MCF 10A (cell line): ENCODE data around the gene MCFD2. TPM values are rescaled to one million over a fixed set of nuclear protein-coding genes. Genes with fewer than 3 reads are reported as not detected.

ENCODE experiments used
- BruUV-seq: library from RNA; stranded (reverse); fragments of 400-500 nt; replicated peaks from 2 replicates; lab custom pipeline; 2021; lab: Mats Ljungman, UMichigan
- CTCF ChIA-PET: fragments of 300-600 bp; sonication (Branson Sonifier 250); formaldehyde crosslinking; extraction: SDS; loops from one replicate; lab custom pipeline; 2021; ENCODE audit warnings: antibody characterized with exemption, inconsistent platforms; lab: Yijun Ruan, JAX
- POLR2A ChIA-PET: fragments of 300-600, 350-650 bp; sonication (Branson Sonifier 250); formaldehyde crosslinking; extraction: SDS; loops from one replicate; lab custom pipeline; 2020; ENCODE audit warnings: antibody characterized with exemption, inconsistent platforms; lab: Yijun Ruan, JAX
- DNase-seq: peaks from one replicate; pipeline ENCODE4 v3.0.0-alpha.2; 2018; ENCODE audit not compliant: unreplicated experiment
- H3K27ac Mint-ChIP-seq: one replicate; pipeline ENCODE4 v1.8.0; 2022; ENCODE audit warnings: mild to moderate bottlenecking, low read depth, mixed read lengths; ENCODE audit not compliant: unreplicated experiment
- H3K27me3 Mint-ChIP-seq: one replicate; pipeline ENCODE4 v1.8.0; 2022; ENCODE audit warnings: mixed read lengths; ENCODE audit not compliant: insufficient read depth, unreplicated experiment
- H3K36me3 Mint-ChIP-seq: one replicate; pipeline ENCODE4 v1.8.0; 2022; ENCODE audit warnings: mild to moderate bottlenecking, moderate library complexity, mixed read lengths; ENCODE audit not compliant: insufficient read depth, unreplicated experiment
- H3K4me1 Mint-ChIP-seq: one replicate; pipeline ENCODE4 v1.8.0; 2022; ENCODE audit warnings: mixed read lengths; ENCODE audit not compliant: insufficient read depth, unreplicated experiment
- H3K4me3 Mint-ChIP-seq: one replicate; pipeline ENCODE4 v1.8.0; 2022; ENCODE audit warnings: mild to moderate bottlenecking, moderate library complexity, mixed read lengths; ENCODE audit not compliant: unreplicated experiment
- H3K9me3 Mint-ChIP-seq: one replicate; pipeline ENCODE4 v1.8.0; 2022; ENCODE audit warnings: mixed read lengths; ENCODE audit not compliant: unreplicated experiment
- CTCF ChIP-seq: fragments of 200-600 bp; IDR thresholded peaks from one replicate; pipeline ENCODE4 v1.8.0; 2022; ENCODE audit warnings: antibody characterized with exemption, mild to moderate bottlenecking; ENCODE audit not compliant: unreplicated experiment
- intact Hi-C: fragments of 100-400 bp; cut with micrococcal nuclease; formaldehyde crosslinking; loops from 2 replicates; pipeline ENCODE4 v1.14.1; 2022
- total RNA-seq: library from RNA; stranded (reverse); gene quantifications from 2 replicates; pipeline ENCODE4 v1.2.3, GENCODE V29; 2022

MCFD2 gene
- total RNA-seq, 1 experiment from 2014 or later = 157 TPM

GRCh38 chr2:46914578-46915230 is 902 bp downstream of the MCFD2 start:
- Mint-ChIP-seq H3K36me3 (peaks cover 42% of the 10 kb centered on the region), H3K4me3 (peak overlapping the region; percentile 82), H3K9me3 (no peaks in the 10 kb centered on the region), H3K4me1 (peaks cover 47% of the 10 kb centered on the region), H3K27ac (peak overlapping the region; percentile 63), H3K27me3 (no peaks in the 10 kb centered on the region)
- TF ChIP-seq CTCF = no peak
- BruUV-seq = no TSS peak
- DNase-seq = no peak
- intact Hi-C loops = no loop called here
- CTCF ChIA-PET = interaction anchor here (1.4 to 1.8 kb wide), 2 partner anchors 55 to 408 kb away, joined by 4 to 6 read pairs; no protein-coding TSS in a partner anchor
- POLR2A ChIA-PET = interaction anchor here (0.6 to 3.9 kb wide), 16 partner anchors 9 to 491 kb away, joined by 3 to 30 read pairs (median 4); no protein-coding TSS in a partner anchor

GRCh38 chr2:46913471-46914381 is 1.9 kb downstream of the MCFD2 start:
- Mint-ChIP-seq H3K27me3 (no peaks in the 10 kb centered on the region), H3K4me3 (peak overlapping the region; percentile 82), H3K9me3 (no peaks in the 10 kb centered on the region), H3K36me3 (peaks cover 52% of the 10 kb centered on the region), H3K27ac (peak overlapping the region; percentile 63), H3K4me1 (peaks cover 57% of the 10 kb centered on the region)
- intact Hi-C loops = no loop called here
- POLR2A ChIA-PET = interaction anchor here (0.6 to 3.9 kb wide), 17 partner anchors 10 to 490 kb away, joined by 3 to 30 read pairs (median 4); no protein-coding TSS in a partner anchor
- CTCF ChIA-PET = interaction anchor here (0.6 to 1.8 kb wide), 4 partner anchors 24 to 422 kb away, joined by 3 to 6 read pairs (median 4); no protein-coding TSS in a partner anchor
- DNase-seq = peak; percentile 84
- BruUV-seq = TSS peak; percentile 45
- TF ChIP-seq CTCF = no peak

DNA sequence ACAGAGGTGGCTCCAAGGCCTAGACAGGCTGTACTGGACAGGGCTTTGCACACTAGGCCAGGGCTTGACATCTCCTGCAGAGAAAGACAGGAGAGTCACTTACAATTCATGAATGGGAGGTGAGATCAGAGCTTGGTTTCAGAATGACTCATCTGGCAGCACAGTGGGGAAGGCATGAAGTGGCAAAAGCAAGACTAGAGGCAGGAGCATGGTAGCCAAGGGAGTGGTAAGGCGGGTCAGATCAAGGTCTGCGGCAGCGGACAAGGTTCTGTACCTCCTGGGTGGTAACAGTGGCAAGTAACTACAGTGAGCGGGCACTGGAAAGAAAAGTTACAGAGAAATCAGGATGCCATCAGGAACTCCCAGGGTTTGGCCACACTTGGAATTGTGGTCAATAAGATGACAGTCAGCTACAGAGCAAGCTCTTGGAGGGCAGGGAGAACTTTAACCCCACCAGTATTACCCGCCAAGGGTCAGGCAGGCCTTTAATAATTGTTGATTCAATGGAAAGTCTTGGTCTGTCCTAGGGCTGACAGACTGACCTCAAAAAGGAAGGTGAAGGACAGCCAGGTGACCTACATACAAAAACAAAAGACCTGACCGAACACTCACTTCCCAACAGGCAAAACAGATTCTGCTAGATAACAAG is 5.7 kb downstream of the MCFD2 start:
- H3K4me3 Mint-ChIP-seq = peak overlapping the region; percentile 6

More for the DNA sequence above, 5.7 kb downstream of the MCFD2 start:
- no peaks in the 10 kb centered on the region for H3K27me3 Mint-ChIP-seq
- peak; percentile 90 for DNase-seq
- intact Hi-C loops = no loop called here
- POLR2A ChIA-PET = interaction anchor here (0.6 to 1.4 kb wide), 10 partner anchors 10 to 826 kb away, joined by 3 to 6 read pairs (median 4); no protein-coding TSS in a partner anchor
- no peaks in the 10 kb centered on the region for H3K9me3 Mint-ChIP-seq
- peaks cover 90% of the 10 kb centered on the region for H3K36me3 Mint-ChIP-seq
- peaks cover 43% of the 10 kb centered on the region for H3K4me1 Mint-ChIP-seq
- CTCF ChIA-PET = interaction anchor here (0.6 to 1.2 kb wide), 7 partner anchors 9 to 415 kb away, joined by 3 to 5 read pairs (median 3); no protein-coding TSS in a partner anchor
- peak overlapping the region; percentile 28 for H3K27ac Mint-ChIP-seq
- TF ChIP-seq CTCF = no peak
- no TSS peak for BruUV-seq
